GM19395 (cell line): ENCODE measurements around the gene PDE10A.

ENCODE experiments used
- ATAC-seq: cut with Tn5 transposase; IDR thresholded peaks from one replicate; pipeline ENCODE4 v1.9.1; 2021; ENCODE audit warnings: mild to moderate bottlenecking, moderate library complexity; ENCODE audit not compliant: unreplicated experiment

Gene PDE10A

DNA sequence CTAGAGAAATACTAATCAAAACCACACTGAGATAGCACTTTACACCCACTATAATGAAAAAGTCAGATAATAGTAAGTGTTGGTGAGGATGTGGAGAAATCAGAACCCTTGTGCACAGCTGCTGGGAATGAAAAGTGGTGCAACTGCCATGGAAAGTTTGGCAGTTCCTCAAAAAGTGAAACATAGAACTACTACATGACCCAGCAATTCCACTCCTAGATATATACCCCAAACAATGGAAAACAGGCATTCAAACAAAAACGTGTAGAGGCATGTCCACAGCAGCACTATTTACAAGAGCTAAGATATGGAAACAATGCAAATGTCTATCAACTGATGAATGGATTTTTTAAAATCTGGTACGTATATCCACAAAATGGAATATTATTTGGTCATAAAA lies 236.1 kb downstream of the PDE10A start:
- no peak for ATAC-seq

DNA sequence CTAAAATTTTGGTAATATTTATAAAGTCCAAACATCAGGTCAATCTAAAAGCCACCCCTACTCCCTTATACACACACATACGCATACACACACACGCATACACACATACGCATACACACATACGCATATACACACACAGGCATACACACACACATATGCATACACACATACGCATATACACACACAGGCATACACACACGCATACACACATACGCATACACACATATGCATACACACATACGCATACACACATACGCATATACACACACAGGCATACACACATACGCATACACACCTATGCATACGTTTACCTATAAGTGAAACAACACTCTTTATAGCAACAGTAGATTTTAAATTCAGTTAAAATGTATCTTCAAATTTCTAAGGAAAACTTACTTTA lies 240.8 kb downstream of the PDE10A start:
- no peak for ATAC-seq

DNA sequence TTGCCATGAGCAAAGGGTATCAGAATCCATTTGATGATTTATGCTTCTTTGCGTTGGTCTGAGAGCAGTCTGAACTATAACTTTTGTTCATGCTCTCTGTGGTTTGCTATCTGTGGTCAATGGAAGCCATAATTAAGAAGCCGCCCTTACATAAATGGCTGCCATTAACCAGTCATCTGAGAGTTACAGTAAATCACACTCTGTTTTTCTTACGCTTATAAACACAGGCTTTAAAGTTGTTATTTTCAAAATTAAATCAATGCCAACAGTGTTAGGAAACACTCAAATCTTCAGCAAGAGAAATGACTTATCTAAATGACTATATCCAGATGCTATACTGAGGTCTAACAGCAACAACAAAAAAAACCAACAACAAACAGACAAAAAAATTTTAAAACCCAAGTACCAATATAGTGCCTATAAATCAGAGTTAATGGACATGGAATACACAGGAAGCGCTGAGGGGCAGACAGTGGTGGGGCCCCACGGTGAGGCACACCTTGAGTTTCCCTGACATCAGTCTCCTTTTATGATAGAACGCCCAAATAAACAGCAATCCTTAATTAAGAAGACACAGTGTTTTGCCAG lies 245.7 kb downstream of the PDE10A start:
- no peak for ATAC-seq

DNA sequence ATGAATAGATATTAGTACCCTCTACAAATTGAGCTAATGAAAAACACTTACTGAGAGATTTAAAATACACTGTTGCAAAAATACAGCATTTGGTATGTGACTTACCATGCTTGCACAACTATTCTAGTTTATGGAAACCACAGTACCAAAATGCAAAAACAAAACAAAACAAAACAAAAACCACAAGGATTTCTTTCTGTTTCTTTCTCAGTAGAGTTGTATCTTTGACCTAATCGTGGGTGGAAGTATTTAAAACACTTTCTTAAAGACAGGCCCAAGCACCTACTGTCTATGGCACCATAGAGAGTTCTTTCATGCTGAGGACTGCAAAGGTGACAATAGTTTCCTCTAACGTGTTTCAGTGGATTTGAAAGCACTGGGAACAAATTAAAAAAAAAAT lies 258.3 kb downstream of the PDE10A start:
- ATAC-seq = no peak

DNA sequence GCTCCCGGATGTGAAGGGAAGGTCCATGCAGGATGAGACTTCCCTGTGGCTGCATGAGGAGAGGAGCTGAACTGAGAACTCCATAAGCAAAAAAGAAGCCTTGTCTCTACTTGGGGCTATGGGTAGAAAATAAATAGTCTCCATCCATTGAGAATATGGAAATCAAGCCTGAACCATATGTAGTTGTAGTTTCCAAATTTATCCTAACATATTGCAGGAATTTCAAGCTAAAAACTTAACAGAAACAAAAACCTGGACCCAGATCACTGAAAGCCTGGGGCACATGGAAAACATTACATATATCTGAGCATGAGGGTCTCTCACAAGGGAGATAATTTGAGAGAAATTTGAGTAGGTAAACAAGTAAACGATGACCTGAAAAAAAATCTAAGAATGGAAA lies 258.7 kb downstream of the PDE10A start:
- no peak for ATAC-seq

DNA sequence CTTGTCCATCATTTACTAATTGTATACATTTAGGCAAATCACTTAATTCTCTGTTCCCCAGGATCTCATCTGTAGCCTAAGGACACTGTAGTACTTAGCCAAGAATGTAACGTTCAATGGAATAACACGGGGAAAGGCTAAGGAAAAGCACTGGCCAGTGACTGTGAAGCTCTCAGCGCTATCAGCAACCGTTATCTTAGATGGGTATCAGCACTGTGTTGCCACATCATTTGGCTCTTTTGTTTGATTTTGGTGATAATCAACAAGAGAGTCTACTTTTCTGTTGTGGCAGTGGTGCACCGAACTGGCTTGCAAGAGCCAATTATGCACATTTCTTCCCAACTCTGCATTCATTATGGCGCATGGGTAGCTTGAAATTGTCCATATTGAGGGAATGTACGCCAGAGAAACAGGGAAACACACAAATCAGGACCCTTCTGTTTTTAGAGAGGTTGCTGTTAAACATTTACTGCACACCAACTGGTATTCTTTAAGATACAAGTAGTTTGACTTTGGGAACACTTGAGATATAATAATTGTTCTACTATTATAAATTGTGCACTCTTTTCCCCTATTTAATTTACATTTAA lies 259.9 kb downstream of the PDE10A start:
- ATAC-seq = no peak

DNA sequence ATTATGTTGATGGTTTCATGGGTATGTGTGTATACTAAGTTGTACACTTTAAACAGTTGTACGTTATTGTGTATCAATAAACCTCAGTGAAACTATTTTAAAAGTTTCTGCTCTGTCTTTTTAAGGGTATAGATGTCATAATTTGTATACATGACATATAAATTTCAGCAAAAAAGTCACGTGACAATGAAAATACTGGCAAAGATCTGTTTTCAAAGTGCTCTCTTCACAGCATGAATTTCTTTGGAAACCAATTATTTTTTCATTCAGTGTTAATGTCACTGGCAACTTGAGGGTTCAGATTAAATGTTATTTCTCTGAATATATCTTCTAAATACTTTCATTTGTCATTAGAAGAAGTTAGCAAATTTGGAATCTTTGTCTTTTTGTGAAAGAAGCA lies 261.9 kb downstream of the PDE10A start:
- ATAC-seq = no peak

DNA sequence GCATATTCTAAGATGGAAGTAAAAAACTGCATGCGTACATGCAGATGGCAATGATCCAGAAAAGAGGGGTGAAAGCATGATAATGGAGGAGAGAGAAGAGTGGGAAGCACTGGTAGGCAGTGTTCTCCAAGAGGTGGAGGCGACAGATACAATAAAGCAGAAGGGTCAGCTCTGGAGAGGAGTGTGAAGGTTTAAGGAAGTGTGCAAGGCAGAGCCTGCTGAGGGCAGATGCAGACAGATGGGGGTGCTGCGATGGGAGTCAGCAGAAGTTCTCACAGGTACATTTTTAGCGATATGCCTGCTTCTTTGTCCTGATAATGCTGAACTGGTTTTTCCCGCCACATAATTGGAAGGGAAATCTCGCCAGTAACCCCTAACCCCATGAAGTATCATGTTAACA lies 272.6 kb downstream of the PDE10A start:
- ATAC-seq = no peak

DNA sequence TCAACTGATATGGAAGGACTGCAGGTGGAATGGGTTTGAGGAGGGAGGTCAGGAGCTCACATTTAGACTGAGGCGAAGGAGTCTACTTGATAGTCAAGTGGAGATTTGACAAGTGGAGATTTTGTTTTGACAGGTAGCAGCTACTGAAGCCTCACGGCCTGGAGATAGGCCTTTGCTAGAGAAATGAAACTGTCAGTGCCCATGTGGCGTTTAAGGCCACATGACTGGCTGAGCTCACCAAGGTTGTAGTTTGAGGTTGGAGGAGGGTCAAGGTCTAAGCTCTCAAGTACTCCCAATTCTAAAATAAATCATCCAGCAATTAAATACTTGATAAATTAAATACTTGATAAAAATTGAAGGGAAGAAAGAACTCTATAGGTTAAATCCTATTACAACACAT lies 273.5 kb downstream of the PDE10A start:
- ATAC-seq = no peak

DNA sequence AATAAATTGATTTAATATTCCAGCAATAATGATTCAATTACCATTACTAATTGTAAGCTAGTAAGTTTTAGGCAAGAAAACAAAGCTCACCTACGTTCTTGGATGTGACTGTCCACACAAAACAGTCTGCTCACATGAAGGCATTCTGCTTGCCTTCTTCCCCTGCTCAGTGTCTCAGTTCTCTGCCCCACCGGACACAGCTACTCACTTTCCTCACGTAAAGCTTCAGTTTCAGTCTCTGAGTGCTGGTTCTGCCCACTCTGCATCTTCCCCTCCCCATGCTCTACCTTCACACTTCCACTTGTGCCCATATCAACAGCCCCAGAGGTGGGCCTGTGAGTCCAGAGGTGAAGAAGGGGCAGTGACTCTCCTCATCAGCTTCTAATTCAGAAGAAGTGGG lies 279.7 kb downstream of the PDE10A start:
- no peak for ATAC-seq

DNA sequence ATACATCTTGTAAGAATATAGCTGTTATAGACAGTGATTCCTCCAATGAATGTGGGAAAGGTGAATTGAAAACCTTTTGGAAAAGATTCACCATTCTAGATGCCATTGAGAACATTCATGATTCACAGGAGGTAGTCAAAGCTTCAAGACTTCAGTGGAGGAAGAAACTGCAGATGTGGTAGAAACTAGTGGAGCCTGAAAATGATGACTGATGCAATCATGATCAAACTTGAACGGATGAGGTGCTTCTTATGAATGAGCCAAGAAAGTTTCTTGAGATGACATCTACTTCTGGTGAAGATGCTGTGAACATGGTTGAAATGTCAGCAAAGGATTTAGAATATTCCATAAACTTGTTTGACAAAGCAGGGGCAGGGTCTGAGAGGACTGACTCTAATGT lies 286.9 kb downstream of the PDE10A start:
- ATAC-seq = no peak

DNA sequence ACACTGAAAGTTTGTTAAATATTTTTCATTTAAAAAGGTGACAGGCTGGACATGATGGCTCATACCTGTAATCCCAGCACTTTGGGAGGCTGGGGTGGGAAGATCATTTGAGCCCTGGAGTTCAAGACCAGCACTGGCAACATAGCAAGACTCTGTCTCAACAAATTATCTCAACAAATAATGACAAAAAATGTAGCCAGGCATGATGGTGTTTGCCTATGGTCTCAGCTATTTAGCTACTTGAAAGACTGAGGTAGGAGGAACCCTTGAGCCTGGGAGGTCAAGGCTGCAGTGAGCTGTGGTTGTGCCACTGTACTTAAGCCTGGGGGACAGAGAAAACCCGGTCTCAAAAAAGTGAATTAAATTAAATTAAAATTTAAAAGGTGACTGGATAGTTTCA lies 297.7 kb downstream of the PDE10A start:
- no peak for ATAC-seq

DNA sequence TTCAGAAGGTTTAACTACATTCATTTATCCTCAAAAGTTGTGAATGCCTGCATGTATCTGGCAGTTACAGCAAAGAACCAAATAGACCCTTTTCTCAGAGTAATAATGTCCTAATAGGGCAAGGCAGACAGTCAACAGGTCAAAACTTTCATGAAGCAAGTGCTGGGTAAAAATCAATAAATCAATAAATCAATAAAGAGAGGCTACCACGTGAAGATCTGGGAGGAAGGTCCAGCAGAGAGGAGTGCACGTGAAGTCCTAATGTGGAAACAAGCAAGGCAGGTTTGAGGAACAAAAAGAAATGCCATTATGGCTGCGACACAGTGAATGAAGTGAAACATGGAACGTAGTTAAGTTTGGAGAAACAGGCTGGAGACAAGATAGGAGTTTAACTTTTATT lies 317.3 kb downstream of the PDE10A start:
- ATAC-seq = no peak

DNA sequence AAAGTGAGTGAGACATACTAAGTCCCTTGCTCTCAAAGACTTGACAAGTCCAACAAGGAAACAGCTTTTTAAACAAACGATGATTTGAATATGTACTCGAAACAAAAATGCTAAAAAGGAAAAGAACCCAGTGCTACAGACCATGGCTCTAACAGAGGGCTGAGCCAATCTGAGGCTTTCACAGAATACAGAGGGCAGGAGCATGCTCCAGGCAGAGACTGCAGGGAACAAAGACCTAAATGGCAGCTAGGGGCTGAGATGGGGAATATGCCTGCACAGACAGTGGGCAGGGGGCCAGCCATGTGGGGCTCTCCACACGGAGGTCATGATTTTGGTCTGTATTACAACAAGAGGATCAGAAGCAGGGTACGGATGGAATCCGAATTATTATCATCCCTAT lies 322.5 kb downstream of the PDE10A start:
- no peak for ATAC-seq

DNA sequence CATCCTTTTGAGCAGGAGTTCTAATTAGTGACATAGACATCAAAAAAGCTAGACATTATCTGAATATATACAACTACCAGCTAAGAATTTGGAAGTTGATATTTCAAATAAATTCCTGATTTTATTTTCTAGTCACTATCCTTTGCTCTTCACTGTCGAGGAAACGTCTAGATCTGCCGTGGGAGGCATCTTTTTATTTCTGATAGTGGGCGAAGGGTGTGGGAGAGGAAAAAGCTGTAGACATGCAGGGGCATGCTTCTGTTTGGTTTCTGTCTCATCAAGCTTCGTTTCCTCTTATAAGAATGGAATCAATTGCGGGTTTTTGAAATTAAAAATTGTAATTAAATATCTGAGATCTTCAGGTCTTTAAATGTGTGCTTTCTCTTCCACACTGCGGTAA lies 337.4 kb downstream of the PDE10A start:
- ATAC-seq = no peak

DNA sequence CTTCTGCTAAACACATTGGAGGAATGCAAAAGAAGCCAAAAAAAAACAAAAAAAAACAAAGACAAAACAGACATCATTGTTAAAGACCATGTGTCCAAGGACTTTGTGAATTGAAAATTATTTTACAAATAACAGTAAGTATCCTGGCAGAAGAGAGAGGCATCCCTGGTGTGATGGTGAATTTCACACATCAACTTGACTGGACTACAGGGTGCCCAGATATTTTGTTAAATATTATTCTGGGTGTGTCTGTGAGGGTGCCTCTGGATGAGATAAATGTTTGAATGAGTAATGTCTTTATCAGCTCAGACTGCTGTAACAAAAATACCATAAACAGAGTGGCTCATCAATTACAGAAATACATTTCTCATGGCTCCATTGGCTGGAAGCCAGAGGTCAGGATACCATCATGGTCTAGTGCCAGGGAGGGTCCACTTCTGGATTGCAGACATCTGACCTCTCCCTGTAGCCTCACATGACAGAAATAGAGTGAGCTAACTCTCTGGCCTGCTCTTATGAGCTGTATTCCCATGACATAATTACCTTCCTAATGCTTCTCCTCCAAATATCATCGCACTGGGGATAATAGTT lies 341.4 kb downstream of the PDE10A start:
- ATAC-seq = no peak

DNA sequence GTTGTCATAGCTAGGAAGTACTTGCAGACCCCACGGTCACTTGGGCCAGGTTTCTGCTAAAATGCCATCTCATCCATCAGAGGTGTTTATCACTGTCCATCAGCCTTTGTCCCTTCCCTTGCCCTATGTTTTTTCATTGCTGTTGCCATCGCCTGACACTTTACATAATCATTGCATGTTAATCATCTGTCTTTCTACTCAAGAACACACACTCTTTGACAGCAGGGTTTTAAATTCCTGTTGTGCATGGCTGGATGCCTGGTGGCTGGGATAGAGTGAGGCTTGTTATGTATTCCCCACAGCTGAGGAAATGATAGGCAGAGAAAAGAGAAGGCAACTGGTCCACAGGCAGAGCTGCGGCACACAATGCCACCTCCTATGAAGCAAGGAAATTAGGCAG lies 341.9 kb downstream of the PDE10A start:
- no peak for ATAC-seq

DNA sequence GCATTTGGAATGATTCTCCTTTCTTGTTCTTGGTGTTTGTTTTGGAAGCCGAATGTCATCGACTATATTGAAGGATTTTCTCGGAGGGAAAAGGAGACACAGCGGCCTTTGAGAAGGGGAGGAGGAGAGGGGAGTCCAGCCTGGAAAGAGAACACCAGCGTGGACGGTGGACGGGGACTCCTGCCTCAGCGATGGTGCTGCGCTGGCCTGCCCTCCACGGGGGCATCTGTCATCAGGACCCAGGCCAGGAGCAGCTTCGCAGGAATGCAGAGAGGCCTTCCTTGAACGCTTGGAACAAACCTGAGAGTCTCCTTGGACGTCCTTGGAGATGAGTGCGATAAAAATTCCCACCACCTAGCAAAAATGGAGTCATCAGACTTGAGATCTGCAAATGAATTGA lies 345.3 kb downstream of the PDE10A start:
- no peak for ATAC-seq

DNA sequence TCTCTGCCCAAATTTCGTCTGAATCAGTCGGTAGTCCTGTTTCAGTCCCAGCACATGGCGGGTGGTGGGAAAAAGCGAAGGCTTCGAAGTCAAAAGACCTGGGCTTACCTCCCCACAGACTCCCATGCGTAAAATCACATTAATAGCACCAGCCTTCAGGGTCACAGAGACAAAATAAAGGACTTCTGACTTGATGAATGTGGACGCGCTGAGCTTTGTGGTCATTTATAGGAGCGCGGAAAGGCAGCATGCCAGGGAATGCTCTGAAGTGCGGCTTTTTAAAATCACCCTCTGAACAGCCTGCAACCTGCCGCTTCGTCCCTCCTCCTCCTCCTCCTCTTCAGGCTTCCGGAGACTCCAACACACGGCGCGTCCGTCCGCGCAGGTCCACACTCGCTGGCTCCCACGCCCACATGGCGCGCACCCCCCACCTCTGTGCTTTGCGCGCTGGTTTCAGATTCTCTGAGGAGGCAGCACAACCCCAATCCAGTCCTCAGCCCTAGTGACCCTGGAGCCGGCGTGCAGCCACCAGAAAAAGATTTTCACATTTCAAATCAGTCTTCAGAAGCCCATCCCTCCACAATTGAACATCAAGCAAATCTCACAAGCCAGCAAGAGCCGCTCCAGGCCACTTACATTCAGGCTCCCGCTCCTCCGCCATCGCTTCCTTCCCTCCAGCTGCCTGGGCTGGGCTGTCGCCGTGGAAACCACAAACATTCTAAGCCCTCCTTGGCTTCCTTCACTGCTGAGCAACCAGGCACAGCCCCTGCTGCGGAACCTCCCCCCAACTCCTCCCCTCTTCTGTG lies 353.9 kb downstream of the PDE10A start, which contains the start of gene C6orf118:
TSS of gene C6orf118 (minus strand) at position 680 of the 806 bp plus-strand sequence. CDS start at position 661, 19 bp downstream.
- ATAC-seq = no peak

DNA sequence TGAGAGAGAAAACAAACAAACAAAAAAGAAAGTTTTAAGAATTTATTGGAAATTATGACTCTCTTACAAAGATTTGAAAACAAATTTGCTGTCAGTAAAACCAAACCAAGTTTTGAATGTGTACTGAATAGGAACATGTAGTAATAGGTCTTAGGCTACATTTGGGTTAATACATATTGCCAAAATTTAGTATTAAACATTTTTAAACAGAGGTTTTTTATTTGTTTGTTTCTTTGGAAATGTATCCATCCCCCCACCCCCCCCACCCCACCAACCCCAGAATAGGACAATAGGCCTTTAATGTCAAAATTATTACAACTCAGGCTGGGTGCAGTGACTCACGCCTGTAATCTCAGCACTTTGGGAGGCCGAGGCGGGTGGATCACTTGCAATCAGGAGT lies 356.1 kb downstream of the PDE10A start:
- ATAC-seq = no peak

DNA sequence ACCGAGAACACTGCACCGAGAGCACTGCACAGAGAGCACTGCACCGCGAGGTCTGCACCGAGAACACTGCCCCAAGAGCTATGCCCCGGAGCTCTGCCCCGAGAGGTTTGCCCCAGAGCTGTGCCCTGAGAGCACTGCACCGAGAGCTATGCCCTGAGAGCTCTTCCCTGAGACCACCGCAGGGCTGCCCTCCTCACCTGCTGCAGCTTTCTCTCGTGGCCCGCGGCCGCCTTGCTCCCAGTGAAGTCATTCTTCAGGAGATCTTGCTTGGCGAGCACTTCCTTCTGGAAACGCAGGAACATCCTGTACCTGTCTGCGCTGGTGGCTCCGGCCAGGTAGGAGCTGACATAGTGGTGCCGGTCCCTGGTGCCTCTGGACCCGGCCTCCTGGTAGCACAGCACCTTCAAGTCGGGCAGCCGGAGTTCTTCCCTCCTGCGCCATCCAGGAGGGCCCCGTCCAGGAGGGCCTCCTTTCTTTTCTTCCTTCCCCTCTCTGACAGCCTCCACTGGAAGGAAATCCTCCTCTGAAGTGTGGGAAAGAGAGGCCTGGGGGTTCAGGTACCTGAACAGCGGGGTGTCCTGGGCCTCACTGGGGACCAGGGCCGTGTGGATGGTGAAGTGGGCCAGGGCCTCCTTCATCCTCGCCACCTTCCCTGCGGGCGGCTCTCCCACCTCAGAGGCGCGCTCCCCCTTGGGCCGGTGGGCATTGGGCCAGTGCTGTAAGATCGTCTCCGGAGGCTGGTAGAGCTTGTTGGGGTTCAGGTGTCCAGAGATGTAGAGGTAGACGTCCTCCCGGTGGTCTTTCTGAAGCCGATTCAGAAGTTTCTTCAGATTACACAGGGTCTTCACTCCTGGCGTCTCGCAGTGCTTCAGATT lies 361.4 kb downstream of the PDE10A start:
- ATAC-seq = no peak
